ENCODE results near the gene OBSCN.

DNA sequence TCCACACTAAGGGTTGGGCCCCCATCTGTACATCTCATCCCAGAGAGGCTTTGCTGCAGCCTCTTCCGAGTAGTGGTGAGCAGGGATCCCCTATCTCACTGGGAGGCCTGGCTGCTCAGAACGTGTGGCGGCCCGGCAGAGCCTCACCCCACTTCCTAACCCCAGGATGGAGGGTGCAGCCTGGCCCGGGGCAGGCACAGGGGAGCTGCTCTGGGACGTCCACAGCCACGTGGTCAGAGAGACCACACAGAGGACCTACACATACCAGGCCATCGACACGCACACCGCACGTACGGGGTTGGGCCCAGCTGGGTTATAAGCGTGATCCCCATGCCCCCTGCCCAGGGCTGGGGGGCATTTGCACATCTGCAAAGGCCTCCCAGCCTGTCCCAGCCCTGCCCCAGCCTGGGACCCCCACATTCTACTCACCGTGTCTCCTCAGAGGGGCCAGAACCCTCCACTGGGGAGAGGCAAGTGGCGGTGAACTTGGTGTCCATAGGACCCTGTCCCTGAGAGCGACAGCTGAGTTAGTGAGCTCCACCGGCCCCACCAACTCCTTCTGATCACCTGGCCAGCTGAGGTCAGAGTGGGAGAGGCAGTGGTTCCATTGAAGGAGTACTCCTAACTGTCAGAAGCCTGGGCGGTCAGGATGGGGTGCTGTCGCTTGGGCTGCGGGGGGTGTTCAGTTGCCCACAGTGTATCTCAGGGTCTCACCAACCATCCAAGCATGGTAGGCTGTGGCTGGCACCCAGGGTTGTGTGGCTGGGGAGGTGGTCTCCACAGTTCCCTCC is 157.6 kb downstream of the OBSCN start:
- TF ChIP-seq, protein P1, sequence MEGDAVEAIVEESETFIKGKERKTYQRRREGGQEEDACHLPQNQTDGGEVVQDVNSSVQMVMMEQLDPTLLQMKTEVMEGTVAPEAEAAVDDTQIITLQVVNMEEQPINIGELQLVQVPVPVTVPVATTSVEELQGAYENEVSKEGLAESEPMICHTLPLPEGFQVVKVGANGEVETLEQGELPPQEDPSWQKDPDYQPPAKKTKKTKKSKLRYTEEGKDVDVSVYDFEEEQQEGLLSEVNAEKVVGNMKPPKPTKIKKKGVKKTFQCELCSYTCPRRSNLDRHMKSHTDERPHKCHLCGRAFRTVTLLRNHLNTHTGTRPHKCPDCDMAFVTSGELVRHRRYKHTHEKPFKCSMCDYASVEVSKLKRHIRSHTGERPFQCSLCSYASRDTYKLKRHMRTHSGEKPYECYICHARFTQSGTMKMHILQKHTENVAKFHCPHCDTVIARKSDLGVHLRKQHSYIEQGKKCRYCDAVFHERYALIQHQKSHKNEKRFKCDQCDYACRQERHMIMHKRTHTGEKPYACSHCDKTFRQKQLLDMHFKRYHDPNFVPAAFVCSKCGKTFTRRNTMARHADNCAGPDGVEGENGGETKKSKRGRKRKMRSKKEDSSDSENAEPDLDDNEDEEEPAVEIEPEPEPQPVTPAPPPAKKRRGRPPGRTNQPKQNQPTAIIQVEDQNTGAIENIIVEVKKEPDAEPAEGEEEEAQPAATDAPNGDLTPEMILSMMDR (conservative IDR thresholded peaks at IDR 0.05): no peak
- TF ChIP-seq ZFX (IDR thresholded peaks at IDR 0.05): no peak

Data from C4-2B (cell line).